ENCODE data around the gene GFOD2.

Gene GFOD2

DNA sequence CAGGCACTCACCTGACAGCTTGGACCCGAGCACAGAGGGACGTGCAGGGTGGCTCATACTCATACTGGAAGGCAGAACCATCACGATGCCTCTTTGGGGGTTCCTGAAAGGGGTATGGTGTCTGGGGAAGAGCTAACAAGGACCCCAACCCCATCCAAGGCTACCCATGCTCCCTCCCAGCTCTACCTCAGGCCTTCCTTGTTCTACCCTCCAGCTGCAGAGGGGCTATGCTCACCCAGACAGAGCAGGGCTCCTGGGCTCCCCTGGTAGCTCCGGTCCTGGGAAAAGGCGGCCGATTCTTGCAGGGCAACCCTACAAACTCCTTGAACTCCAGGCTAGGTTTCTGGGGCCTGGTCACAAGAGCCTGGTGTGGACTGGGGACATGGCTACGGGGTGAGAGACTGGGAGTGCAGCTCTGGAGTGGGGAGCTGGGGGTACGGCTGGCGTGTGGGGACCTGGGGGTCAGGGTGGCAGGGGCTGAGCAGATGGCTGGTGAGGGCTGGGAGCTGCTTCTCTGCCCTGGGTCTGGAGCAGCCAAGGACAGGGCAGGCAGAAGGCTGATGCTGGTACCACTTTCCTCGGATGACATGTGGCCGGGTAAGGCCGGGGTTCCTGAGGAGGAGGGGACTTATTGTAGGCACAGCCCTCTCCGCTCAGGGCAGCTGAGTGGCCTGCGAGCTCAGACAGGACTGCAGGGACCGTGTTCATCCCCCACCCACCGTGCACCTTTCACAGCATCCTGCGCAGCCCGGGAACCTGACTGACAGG lies 61.2 kb downstream of the GFOD2 start:
- no peak for ATAC-seq
- no peak for DNase-seq

DNA sequence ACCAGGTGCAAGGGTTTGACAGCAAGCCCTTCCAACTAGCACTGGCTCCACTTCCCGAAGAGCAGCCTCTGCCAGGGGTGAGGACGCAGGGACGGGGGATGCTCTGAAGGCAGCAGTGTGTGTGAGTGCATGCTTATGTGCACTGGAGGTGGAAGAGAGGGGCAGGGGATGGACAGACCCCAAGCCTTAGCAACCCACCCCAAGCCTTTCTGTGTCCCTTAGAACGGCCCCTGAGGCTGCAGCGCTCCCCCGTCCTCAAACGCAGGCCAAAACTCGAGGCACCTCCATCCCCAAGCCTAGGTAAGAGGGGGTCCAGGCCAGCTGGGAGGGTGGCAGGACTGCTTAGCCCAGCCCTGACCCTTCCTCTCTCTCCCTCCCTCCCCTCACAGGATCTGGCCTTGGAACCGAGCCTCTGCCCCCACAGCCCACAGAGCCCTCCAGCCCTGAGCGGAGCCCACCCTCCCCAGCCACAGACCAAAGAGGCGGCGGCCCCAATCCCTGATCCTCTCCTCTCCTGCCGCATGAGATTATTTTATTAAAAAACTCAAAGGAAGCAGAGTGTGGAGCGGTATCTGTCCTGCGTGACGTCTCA lies 62.0 kb downstream of the GFOD2 start:
- ATAC-seq (no peak), DNase-seq (no peak)

DNA sequence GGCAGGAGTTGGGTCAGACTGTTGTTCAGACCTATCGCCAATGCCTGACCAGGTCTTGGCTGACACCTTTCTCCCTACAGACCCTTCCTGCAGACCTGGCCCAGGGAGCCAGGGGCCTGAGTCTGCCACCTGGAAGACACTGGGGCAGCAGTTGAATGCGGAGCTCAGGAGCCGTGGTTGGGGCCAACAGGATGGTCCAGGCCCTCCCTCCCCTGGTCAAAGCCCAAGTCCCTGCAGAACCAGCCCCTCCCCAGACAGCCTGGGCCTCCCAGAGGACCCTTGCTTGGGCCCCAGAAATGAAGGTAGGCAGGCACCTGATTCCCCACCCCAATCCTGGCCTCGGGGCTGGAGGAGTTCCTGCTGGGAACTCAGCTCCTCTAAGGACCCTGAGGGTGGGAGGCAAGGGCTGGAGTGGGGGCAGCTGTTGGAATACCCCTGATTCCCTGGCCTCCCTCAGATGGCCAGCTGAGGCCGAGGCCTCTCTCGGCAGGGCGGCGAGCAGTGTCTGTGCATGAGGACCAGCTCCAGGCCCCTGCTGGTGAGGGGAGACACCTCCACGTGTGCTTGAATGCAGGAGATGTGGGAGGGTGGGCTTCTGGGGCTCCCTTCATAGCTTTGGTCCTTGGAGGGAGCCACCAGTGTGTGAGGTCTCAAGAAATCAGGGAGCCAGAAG lies 62.6 kb downstream of the GFOD2 start:
- ATAC-seq (no peak), DNase-seq (no peak)

DNA sequence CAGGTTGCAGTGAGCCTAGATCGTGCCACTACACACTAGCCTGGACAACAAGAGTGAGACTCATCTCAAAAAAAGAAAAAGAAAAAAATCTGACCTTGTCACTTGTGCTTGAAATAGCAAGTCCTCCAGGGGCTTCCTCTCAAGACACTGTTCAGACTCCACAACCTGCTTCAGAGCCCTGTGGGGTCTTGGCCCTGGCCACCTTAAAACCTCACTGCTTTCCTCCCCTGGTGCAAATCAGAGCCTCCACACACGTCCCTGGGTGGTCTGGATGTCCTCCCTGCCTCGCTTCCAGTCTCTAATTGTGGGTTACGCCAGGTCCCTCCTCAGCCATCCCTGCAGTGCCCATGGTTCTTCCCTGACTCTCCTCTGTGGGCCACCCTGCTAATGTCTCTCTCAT lies 63.8 kb downstream of the GFOD2 start:
- ATAC-seq (no peak), DNase-seq (no peak)

DNA sequence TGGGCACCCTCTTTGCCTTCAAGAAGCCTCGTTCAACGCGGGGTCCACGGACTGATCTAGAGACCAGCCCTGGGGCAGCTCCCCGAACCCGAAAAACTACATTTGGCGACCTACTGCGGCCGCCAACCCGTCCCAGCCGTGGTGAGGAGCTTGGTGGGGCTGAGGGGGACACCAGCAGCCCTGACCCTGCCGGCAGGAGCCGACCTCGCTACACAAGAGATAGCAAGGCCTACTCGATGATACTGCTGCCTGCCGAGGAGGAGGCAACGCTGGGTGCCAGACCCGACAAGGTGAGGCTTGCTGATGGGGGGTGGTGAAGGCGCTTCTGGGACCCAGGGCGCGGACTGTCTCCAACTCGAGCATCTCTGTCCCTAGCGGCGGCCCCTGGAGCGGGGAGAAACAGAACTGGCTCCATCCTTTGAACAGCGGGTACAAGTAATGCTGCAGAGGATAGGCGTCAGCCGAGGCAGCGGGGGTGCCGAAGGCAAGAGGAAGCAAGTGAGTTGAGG lies 64.7 kb downstream of the GFOD2 start:
- no peak for DNase-seq

DNA sequence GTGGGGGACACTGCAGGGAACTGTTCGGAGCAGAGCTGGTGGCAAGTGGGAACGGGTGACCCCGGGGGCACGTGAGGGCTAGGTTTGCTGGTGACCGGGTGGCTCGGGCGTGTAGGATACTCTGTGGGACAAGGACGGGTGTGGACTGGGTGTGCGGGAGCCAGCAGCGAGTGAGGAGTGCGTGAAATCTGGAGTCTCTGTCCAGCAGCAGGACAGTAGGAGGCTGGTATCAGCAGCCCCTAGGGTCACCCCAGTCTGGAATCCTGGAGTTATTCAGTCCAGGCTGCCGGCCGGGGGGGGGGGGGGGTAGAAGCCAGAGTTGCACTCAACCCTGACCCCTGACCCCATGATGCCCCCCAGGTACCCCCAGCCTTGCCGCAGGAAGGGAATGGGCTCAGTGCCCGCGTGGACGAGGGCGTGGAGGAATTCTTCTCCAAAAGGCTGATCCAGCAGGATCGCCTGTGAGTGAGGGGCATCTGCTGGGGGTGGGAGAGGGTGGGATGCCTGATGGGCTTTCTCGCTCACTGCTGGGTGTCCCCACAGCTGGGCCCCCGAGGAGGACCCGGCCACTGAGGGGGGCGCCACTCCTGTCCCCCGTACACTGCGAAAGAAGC lies 65.2 kb downstream of the GFOD2 start:
- no peak for DNase-seq
- ATAC-seq = no peak

More for the DNA sequence above, 64.7 kb downstream of the GFOD2 start:
- ATAC-seq = no peak

DNA sequence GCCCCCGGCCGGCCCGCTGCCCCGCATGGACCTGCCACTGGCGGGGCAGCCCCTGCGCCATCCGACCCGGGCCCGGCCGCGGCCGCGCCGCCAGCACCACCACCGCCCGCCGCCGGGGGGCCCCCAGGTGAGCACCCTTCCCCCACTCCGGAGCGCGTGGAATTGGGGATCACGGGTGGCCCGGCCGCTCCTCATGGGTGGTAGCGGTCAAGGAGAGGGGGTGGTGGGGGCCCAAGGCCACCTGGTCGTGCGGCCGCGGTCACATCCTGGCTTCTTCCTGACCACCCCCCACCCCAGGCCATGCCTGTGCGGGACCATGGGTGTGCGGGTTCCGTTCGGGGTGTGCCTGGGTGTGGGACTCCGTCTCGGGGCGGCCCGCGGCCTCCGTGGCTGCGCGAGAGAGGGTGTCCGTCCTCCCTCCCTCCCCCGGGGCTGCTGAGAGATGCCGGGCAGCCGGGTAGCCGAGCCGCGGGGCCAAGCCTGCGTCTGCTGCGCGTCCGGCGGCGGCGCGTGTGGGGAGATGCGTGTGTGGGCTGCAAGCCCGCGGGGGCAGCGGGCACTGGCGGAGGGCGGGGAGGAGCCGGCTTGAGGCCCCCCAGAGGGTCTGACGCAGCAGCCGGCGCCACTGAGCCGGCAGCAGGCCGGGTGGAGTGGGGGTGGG lies 65.9 kb downstream of the GFOD2 start:
- no peak for ATAC-seq
- DNase-seq = no peak

DNA sequence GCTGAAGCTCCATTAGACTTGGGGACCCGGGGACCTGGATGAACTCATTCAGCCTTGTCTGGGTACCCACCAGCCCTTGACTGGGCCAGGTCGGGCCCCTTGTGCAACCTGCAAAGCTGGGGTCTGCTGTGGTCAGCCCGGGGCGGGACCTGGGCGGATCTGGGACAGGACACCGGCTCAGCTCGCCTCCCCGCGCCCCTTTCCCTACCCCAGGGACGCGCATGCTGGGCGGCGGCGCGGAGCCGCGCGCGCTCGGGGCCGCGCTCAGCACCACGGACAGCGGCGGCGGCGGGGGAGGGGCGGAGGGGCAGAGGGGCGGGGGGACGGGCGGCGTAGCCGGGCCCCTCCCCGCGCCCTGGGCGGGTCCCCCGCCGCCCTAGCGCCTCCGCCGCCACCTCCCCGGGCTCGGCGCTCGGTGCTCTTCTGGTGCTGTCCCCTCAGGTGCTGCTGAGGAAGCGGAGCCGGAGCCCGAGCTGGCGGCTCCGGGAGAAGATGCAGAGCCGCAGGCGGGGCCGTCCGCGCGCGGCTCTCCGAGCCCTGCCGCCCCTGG lies 66.5 kb downstream of the GFOD2 start:
- DNase-seq (no peak), ATAC-seq (no peak)

DNA sequence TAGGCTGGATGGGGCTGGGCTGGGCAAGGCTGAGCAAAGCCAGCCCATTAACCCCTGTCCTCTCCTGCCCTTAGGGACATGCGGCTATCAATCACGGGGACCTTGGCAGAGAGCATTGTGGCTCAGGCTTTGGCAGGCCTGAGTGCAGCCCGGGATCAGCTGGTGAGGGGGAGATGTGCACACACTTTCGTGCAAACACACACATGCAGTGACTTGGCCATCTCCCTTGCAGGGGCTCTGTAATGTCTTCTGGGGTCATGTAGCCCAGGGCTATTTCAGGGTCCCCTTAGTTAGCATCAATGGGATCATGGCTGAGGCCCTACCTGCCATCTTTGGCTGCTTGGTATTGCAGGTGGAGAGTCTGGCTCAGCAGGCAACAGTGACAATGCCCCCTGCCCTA lies 67.3 kb downstream of the GFOD2 start:
- no peak for DNase-seq
- ATAC-seq = no peak

DNA sequence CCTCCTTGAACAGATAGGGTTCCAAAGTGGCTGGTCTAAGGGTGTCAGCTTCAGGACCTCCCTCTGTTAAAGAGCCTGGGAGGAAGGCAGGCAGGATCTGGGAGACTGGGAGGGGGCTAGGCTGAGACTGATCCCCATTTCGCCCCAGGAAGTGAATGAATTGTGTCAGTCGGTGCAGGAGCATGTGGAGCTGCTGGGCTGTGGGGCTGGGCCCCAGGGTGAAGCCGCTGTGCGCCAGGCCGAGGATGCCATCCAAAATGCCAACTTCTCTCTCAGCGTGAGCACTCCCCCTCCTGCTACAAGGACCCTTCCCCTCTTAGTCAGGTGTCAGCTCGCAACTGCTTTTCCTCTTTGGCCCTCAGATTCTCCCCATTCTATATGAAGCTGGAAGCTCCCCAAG lies 68.1 kb downstream of the GFOD2 start:
- DNase-seq = no peak

DNA sequence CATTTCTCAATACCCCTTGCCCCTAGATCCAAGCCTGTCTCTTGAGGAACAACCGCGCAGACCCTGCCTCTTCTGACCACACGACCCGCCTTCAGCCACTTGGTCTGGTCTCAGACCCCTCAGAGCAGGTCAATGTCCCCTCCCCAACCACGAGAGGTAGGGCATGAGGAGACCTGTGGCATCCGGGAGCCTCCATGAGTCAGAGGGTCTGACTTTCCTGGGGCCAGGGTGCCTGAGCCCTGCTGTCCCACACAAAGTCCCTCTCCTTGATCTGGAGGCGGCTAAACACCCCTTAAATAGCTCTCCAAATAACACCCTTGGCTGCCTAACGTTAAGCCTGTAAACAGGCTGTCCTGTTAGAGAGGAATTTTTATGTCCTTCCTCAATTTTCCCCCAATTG lies 69.1 kb downstream of the GFOD2 start:
- no peak for ATAC-seq
- DNase-seq = no peak

More for the DNA sequence above, 68.1 kb downstream of the GFOD2 start:
- no peak for ATAC-seq

DNA sequence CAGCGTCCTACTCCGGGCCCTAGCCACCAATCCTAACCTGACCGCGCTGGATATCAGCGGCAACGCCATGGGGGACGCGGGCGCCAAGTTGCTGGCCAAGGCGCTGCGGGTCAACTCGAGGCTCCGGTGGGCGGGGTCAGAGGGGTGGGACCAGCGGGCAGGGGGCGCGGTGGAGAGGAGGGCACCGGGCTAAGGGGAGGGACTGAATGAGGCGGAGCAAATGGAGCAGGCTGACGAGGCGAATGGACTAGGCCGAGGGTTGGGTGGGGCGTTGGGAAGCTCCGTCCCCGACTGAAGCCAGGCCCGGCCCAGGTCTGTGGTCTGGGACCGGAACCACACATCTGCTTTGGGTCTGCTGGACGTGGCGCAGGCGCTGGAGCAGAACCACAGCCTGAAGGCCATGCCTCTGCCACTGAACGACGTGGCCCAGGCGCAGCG lies 69.6 kb downstream of the GFOD2 start:
- ATAC-seq = no peak
- no peak for DNase-seq

DNA sequence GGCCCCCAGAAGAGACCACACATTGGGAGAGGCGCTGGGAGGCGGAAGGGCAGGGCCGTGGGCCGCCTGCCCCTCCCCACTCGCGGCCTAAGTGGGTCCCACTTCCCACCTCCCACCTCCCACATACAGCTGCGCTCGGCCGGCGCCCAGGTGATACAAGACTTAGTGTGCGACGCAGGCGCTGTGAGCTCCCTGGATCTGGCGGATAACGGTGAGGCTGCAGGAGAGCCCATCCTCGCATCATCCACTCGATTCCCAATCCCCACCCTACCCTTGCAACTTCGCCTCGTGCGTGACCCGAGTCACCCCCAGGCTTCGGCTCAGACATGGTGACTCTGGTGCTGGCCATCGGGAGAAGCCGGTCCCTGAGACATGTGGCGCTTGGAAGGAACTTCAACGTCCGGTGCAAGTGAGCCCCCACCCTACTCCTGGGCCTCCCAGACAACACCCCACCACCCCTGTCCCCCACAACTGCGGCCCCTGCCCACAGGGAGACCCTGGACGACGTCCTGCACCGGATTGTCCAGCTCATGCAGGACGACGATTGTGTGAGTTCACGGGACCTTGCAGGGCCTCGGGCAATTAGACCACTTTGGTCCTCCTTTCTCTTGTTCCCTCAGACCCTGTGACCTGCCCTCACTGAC lies 70.2 kb downstream of the GFOD2 start:
- ATAC-seq = no peak

DNA sequence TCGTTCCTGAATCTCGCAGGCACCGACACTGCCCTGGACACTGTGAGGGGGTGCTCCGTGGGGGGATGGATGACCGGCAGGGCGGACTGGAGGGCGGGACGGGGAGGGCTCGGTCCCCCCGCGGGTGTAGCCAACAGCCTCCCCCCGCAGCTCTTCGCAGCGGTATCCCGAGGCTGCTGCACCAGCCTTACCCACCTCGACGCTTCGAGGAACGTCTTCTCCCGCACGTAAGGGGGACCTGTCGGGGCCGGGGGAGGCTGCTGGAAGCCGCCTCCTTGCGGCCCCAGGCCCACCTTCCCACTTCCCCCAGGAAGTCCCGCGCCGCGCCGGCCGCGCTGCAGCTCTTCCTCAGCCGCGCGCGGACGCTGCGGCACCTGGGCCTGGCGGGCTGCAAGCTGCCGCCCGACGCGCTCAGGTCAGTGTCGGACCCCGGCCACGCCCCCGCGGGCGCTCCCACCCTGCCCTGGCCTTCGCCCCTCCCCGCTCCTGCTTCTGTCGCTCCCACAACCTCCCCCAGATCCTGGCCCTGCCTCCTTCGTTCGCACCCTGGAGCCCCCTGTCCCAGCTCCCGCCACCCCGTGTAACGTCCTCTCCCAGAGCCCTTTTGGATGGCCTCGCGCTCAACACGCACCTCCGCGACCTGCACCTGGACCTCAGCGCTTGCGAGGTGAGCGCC lies 70.9 kb downstream of the GFOD2 start:
- no peak for ATAC-seq
- no peak for DNase-seq

More for the DNA sequence above, 70.2 kb downstream of the GFOD2 start:
- DNase-seq = no peak

DNA sequence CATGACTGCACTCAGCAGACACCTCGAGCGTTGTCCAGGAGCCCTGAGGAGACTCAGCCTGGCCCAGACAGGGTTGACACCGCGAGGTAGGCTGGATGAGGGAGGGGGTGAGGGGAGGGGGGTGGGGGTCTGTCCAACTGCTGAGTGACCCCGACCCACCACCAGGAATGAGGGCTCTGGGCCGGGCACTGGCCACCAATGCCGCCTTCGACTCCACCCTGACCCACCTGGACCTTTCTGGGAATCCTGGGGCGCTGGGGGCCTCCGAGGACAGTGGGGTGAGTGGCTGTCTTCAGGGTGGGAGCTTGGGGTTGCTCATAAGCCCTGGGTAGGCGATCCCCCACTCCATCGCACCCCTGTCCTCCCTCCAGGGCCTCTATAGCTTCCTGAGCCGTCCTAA lies 71.4 kb downstream of the GFOD2 start:
- DNase-seq (no peak), ATAC-seq (no peak)

DNA sequence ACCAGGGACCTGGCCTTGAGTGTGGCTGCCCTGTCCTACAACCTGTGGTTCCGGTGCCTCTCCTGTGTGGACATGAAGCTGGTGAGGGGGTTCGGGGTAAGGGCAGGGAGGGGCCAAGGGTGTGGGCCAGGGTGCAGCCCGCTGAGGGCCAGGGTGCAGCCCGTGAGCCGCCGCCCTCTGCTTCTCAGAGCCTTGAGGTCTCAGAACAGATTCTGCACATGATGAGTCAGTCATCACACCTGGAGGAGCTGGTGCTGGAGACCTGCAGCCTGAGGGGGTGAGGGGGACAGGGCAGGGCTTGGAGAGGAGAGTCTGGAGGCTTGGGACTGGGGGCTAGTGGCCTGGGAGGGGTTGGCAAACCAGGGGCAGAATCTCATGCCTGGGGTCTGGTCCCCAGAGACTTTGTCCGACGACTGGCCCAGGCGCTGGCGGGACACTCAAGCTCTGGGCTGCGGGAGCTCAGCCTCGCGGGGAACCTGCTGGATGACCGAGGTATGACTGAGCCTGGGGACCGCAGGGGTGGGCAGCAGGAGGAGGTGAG lies 71.9 kb downstream of the GFOD2 start:
- no peak for DNase-seq
- ATAC-seq = no peak

DNA sequence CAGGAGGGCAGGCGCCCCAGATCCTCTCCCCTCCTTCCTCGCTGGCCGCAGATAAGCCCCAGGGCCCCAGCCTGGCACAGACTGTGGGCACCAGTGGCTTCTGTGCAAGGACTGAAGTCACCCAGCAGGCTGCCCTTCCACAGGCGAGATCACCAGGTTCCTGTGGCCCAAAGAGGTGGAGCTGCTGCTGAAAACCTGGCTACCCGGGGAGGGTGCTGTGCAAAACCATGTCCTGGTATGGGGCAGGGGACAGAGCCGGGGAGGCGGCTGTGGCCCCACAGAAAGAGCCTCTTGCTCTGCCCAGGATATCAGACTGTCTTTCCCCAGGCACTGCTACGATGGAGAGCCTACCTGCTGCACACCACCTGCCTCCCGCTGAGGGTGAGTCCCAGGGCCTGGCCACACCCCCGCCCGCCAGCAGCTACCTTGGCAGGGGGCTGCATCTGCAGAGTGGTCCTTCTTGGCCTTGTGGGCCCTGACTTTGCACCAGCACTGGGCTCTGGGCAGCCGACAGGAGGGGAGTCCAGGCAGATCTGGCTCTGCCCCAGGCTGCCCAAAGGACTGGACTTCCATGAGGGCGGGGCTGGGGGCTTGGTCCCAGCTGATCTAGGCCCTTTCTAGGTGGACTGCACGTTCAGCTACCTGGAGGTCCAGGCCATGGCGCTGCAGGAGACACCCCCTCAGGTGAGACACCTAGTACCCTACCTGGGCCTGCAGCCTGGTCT lies 73.6 kb downstream of the GFOD2 start:
- ATAC-seq (no peak), DNase-seq (no peak)

DNA sequence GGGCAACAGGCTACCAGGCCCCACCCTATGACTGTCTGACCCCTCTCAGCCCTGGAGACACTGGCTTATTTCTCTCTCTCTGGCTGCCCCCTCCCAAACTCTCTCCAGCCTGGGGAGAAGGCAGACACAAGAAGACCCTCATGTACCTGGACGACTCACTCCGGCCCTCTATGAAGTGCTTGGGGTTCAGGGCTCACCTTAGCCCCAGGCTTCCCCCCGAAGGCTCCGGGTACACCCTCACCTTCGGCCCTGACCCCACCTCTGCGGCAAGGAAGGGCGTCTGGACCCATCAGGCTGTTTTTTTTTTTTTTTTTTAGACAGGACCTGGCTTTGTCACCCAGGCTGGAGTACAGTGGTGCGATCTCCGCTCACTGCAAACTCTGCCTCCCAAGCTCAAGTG lies 75.1 kb downstream of the GFOD2 start:
- ATAC-seq = no peak
- no peak for DNase-seq

DNA sequence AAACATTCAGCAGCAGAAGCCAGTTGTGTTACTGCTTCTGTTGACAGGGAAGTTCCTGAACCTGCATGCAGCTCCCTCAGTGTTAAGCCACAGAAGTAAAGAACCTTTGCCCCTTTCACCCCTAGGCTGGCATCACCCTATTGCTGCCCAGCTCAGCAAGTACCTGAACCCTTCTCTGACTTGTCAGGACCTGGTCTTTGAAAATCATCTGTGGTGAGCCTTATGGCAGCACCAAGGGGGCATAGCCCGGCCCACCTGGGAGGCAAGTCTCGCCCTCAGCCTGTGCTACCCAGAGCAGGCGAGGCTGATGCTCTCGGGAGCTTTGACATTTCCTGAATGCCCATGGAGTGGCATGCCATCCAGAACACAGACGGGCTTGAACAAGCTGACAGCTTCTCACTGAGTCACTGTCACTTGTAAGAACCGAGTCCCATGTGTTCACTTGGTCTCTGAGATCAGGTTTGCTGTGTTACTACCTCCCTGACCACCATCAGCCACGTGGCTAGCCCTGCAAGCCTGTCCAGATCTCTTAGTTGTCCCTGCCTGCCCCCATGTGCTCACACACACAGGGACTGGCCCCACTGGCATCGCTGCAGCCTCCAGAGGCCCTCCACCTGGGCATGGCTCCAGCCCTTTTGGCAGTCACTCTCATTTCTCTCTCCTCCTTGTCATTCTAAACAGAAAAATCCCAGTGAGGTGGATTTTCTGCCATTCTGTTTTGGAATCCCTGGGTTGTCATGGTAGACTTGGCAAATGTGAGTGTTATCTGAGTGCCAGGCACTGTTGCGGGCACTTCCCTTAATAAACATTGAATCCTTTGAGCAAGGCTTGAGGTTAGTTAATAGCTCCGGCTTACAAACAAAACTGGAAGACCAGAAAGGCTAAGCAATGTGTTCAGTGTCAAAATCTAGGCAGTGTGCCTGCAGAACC lies 77.1 kb downstream of the GFOD2 start:
- ATAC-seq = no peak
- no peak for DNase-seq
